ENCODE results near the gene PTRHD1.
"Not testable (repeated sequence)": the region's sequence is repeated elsewhere in the genome, so short reads cannot be mapped to it uniquely, and the experiment has no call there.

Gene PTRHD1, protein sequence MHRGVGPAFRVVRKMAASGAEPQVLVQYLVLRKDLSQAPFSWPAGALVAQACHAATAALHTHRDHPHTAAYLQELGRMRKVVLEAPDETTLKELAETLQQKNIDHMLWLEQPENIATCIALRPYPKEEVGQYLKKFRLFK

DNA sequence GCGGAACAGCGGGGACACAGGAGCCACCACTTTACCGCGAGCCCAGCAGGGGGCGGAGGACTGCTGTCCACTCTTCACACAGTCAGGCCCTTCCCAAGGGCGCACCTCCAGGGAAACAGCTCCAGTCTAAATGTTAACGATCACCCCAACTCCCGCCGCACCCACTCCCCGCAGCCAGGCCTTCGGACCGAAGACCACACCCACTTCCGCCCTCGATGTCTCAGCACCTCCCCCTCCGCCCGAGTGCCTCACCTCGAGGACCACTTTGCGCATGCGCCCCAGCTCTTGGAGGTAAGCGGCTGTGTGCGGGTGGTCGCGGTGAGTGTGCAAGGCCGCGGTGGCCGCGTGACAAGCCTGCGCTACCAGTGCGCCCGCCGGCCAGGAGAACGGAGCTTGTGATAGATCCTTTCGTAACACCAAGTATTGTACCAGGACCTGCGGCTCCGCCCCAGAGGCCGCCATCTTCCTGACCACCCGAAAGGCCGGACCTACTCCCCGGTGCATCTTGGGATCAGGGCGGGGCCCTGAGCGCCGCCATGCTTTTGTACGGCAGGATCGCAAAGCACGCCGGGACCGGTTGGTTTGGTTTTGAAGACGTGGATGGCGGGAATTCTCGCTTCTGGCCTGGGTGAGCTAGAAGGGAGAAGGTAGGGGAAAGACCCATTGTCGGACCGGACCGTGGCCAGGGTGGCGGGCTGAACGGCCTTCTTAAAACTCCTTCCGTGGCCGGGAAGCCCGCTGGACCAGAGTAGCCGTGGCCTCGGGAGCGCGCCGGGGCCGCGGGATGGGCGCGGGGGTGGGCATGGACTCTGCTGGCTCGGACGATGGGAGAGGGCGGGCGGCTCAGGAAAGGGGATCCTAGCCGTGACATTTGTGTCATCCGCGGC lies at the start of gene PTRHD1, which contains the start of gene CENPO:
Gene PTRHD1 (minus strand): TSS at position 518 of the 887 bp plus-strand sequence. CDS start 14 bp downstream, at position 504.
Gene CENPO (plus strand): TSS at position 552 of the 887 bp plus-strand sequence. CDS start 495 bp downstream, outside the sequence.
- DNase-seq (ENCODE audit: low read depth in 2 of 2) = peak; percentile 86 to 90

DNA sequence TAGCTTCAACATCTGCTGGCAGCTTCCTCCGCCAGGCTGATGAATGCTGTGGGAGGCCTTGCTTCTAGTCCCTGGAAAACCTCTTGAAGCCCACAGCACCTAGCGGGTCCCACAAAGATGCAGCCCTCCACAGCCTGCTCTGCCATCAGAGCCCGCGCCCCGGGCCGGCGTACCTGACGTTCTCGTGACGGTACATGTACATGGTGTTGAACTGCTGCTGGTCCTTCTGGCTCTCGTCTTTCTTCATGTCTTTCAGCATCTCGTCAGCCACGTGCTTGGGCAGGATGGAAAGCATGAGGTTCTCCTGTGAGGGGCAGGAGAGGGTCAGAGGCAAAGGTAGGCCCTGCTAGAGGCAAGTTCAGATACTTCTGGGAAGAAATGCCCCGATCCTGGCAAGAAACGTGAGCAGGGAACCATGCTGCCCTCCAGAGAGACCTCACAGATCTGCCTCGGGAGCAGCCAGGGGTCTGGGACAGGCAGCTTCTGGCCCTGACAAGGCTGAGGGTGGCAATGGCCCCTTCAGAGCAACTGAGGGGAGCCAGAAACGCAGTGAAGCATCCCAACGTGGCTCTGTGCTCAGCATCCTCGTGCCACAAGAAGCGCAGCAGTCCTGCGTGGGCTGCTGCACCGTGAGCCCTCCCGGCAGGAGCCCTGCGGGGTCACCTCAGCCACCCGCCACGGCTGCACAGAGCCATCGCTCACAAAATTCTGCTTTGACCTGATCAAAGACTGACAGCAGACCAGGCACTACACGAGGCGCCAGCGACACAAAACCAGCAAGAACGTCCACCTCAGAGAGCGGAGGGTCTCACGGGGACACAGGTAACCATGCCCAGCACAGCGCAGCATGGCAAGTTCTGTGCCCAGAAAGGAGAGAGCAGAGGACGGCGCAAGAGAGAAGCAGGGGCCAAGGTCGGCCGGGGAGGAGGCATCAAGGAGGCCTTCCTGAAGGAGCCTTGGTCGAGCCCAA lies 49.2 kb upstream of the PTRHD1 start:
- DNase-seq (ENCODE audit: low read depth in 2 of 2) = no peak

DNA sequence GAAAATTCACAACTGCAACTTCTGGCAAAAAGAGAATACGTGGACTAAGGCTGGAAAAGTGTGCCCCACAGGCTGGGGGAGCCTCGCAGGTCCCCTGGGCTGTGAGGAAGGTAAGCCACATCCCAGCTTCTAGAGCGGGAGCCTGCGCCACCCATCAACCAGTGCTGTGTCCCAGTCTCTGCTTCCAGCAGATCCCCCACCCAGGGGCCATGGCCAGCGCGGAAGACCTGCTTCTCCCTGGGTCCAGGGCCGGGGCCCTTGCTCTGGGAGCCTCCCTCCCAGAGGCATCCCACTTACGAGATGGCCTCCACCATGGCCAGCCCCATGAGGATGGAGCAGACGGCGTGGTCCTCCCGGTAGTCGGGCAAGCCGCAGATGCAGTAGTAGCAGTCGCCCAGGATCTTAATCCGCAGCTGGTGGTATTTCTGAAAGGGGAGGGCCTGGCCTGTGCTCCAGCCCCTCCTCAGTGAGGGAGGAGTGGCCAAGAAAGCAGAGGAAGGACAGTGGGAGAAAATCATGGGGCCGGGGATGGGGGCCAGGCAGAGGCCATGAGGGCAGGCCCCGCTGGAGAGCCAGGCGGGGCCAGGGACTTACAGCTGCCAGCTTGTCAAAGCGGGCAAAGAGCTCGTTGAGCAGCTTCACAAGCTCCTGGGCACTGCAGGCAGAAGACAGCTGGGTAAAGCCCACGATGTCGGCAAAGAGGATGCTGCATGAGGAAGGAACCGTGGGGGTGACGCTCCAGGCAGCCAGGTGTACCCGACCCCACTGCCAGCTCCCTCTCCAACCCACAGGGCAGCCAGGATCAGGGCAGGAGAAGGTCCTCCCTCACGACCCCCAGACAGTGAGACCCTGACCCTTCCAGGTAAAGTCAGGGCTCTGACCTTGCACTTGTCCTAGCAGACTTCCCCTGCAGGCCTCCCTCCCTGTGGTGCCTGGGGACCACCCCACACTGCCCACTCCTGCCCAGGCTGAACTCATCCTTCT lies 48.1 kb upstream of the PTRHD1 start:
- DNase-seq (ENCODE audit: low read depth in 2 of 2) = no peak

DNA sequence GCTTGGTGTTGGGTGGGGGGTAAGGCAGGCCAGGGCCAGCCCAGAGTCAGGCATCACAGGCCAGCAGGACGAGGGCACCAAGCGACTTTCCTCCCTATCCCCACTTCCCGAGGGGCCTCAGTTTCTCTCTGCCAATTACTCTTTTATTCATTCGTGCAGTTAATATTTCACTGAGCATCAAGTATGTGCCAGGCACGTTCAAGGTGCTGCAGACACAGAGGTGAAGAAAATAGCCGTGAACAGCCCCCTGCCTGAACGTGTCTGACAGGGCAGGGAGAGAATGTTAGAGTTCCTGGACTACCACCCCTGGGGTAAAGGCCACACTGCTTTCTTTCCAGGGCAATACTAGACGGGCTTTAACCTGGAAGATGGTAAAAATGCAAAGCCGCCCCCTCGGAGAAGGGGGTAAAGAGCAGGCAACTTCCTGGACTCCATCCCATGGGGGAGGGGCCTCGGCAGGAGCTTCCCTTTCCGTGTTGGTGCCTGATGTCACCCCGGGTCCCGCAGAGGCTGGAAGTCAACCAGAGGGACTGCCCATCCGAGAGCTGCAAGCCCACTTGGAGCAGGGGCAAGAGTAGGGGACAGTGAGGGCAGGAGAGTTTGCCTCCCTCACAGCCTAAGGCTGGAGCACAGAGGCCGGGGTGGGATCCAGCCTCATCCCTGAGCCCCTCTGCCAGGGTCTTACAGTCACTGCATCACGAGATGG lies 47.1 kb upstream of the PTRHD1 start:
- no peak for DNase-seq (ENCODE audit: low read depth in 2 of 2)

DNA sequence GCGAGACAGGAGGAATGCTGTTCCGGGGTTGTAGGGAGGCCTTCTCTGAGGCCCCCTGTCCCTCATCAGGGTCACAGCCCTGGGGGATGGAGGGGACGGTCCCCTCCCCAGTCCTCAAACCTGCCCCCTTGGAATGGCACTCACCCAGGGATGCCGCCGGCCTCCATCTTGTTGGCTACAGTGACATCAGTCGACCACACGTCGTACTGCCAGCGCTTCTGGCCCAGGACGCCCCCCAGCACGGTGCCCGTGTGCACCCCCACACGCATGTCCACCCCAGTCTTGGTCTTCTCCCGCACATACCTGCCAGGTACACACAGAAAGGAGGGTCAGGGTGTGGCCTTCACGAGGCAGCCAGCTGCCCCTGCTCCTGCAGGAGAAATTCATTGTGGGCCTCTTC lies 46.5 kb upstream of the PTRHD1 start:
- no peak for DNase-seq (ENCODE audit: low read depth in 2 of 2)

DNA sequence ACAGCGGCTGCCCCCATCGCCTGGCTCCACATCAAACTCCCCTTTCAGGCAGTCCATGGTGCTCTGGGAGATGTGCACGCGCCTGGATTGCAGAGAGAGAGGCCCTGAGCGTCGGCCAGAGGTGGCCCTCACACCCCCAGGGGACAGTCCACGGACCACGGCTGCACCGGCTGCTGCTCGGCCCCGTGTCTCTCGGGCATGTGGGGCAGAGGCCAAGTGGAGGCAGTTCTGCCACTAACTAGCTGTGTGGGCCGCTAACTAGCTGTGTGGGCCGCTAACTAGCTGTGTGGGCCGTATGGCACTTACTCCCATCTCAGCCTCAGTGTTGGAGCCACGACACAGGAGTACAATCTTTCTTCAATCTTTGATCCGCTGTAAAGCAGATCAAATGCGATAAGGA lies 45.4 kb upstream of the PTRHD1 start:
- no peak for DNase-seq (ENCODE audit: low read depth in 2 of 2)

DNA sequence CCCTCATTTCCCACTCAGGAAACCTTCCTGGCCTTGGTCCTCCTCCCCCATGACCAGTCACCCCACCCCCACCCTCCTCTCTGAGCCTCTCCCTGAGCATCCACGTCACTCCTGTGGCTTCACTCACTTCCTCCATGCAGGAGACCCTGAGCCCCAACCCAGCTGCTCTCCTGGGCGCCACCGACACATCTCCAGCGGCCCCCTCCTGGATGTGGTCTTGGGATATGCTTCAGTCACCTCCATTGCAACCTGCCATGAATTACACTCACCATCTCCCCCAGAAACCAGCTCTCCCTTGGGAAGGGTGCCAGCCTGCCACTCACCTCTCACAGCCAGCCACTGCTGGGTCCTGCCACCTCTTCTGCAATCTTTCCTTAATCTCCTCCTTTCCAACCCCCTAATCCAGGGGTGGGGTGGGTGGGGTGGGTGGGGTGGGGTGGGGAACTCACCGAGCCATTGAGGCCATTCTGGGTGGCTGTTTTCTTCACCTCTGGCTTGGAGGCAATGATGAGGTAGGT lies 44.9 kb upstream of the PTRHD1 start:
- no peak for DNase-seq (ENCODE audit: low read depth in 2 of 2)

DNA sequence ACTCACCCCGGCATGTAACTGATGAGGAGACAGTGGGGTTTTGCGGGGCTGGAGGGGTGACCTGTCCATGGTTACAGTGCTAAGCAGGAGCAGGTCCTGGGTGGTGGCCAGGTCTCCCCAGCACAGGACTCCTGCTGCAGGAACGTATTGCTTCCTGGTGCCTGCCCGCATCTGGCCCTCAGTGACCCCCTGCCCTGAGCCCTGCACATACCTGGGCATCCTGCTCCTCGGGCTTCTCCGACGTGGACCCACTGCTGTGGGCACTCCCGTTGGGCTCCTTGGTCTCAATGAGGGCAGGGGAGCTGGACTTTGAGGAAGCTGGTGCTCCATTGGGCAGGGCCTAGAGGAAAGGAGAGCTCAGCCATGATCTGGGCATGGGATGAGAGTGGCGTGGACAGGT lies 43.5 kb upstream of the PTRHD1 start:
- DNase-seq (ENCODE audit: low read depth in 2 of 2) = no peak

DNA sequence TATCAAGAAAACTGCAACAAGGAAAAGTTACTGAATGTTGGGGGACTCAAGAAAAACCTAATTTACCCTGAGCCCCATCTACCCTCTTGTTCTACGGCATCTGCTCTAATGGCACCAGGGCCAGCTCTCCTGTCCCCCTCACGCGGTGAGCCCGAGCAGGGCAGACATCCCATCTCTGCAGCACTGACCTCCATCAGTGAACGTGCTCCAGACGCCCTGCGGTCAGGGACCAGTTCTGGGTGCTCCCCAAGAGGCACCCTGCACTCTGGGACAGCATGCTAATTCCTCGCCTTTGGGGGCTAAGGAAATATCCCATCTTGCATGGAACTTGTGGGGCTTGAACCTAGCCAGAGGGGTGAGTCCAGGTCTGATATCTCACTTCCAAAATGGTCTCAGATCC lies 43.0 kb upstream of the PTRHD1 start:
- DNase-seq (ENCODE audit: low read depth in 2 of 2) = no peak

DNA sequence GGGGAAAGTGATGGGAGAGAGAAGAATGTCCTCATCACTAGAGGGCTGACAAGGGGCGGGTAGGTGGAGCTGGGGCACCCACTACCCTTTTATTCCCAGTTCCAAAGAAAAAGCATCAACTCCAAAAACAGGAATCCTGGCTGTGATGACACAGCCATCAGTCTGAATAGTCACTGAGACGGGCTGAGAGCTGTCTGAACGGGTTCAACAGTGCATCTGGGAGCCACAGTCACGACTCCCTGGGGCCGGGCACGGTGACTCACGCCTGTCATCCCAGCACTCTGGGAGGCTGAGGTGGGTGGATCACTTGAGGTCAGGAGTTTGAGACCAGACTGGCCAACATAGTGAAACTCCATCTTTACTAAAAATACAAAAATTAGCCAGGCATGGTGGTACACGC lies 42.2 kb upstream of the PTRHD1 start:
- DNase-seq (ENCODE audit: low read depth in 2 of 2) = not testable (repeated sequence)

DNA sequence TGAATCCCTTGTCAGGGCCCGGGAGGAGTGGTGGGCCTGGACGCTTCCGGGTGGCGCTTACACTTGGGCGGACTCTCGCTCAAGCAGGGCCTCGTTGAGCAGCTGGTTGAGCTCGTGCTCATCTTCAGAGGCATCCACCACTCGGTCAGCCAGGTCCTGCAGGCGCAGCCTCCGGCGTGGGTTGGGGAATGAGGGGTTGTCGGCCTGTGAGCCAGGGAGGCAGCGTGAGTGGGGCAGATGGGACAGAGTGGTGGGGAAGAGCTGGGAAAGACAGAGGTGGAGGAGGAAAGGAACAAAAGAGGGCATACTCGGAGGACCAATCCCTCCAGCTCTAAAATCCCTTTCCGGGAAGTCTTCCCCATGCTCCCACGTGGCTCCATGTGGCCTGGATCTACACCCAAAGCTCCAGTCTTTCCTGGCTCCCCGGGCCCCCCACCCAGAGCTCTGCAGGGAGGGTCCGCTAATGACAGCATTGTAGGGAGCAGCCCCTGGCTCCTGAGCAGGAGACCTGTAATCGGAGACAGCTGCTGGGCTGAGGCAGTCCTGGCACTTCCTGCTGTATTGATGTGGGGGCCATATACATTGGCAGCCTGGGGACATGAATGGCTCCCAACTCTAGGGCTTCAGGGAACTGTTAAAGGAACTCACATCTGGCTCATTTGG lies 41.7 kb upstream of the PTRHD1 start:
- DNase-seq (ENCODE audit: low read depth in 2 of 2) = no peak

DNA sequence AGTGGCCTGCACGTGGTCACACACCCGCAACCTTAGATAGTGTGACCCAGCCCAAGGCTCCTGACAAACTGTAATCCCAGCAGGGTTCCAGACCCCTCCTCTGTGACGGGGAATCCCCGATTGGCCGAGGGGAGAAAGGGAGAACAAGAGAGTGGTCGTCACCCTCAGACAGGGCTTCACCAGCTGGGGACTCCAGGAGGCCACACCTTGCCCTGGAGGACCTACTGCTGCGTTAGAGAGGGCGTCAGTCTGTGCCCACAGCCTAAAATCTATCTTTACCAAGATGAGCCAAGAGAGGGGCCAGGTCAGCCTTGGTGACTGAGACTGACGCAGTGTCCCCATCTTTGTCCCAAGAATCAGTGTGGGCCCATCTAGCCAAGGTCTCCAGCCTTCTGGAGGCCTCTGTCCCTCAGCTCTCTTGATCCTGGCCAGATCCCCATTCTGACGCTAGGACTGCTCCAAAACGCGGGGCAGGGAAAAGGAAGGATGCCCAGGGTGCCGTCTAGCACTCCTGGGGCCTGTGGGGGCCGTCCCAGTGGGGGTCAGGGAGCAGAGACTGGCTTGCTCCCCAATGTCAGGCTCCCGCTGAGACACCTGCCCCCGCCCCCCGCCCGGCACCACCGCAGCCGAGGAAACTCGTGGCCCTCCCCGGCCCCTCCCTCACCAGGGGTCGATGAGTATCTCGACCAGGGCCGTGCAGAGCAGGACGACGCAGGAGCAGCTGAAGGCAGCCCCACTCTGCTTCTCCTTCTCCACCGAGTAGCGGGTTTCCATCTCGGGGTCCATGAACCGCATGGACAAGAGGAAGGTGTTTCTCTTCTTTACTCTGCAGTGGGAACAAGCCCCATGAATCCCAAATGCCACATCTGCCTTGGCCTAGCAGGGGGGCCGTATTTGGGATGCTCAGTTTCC lies 40.9 kb upstream of the PTRHD1 start:
- DNase-seq (ENCODE audit: low read depth in 2 of 2) = no peak

DNA sequence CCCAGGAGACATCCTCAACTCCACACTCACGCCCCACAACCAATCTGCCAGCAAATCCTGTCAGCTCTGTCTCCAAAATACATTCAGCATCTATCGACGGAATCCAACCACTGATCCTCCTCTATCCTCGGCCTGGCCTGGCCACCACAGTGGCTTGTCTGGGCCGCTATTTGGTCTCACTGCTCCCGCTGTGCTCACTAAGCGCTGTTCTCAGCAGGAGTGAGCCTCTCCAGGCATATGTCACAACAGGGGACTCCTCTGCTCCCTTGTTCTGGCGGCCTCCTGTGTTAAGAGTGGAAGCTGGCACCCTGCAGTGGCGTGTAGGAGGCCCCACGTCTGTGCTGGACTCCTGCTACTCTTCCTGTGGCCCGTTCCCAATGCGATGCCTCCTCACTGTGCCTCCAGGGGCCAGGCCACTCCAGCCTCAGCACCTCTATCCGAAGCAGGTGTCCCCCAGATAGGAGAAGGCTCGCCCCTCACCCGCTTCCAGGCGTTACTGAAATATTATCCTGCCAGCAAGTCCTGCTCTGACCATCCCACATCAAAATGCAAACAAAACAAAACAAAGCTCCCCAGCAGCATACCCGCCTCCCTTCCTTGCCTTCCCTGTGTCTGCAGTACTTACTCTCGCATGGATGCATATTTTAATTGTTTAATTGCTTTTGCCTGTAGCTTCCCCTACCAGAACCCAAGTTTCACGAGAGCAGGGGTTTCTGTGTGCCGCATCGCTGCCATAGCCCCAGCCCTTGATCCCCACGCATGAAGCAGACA lies 39.9 kb upstream of the PTRHD1 start:
- no peak for DNase-seq (ENCODE audit: low read depth in 2 of 2)

DNA sequence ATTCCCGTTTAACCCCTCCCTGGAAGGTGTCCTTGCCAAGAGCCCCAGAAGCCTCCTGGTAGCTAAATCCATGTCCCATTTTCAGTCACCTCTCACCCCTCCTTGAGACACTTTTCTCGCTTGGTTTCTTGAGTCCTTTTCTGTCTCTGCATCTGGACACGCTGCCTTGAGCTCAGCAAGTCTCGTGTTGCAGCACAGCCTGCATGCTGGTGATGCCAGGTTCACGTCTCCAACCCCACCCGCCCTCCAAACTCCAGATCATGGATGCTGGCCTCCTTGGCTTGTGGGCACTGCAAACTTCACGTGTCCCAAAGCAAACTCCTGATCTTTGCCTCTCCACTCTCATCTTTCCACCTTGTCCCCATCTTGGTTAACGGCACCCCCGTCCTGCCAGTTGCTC lies 39.3 kb upstream of the PTRHD1 start:
- DNase-seq (ENCODE audit: low read depth in 2 of 2) = no peak

DNA sequence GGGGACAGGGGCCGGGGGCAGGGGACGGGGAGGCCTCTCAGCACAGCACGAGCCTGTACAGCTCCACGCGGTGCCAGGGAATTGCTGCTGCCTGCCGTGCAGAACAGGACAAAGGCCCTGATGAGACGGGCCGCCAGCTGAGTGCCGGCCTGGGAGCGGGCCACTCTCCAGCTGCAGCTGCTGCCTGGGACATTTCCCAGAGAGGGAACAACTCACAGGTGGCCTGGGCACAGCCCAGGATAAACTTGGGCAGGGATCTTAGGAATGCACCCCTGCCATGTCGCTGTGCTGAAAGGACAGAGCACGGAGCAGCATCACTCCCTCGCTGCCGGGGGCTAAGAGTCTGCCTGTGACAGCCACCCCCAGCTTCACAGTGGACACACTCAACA lies 38.9 kb upstream of the PTRHD1 start:
- no peak for DNase-seq (ENCODE audit: low read depth in 2 of 2)

DNA sequence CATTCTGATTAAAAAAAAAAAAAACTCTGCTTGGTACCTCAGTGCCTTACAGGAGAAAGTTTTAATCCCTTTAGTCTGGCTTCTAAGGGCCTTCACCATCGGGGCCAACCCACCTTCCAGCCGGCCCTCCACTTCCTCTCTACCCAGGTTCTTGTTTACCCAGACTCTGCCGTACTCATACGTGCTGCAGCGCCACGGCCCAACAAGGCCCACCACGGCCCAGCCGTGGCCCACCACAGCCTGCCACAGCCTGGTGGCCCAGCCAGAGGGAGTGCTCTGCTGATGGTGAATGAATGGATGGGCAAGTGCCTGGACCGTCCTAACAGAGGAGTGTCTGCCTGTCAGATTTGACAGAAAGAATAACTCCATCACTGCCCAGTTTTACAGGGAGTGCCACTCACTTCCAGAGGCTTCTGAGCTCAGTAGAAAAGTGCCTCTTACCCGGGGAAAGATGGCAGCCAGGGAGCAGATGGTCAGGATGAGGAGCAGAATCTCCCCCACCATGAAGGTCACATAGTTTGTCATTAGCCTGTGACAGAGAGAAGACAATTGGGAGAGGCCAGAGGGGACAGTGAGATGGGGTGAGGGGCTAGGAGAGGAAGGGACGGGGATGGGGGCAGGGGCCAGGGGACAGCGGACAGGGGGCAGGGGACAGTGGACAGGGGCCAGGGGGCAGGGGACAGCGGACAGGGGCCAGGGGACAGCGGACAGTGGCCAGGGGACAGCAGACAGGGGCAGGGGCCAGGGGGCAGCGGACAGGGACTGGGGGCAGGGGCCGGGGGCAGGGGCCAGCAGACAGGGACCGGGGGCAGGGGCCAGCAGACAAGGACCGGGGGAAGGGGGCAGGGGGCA lies 38.3 kb upstream of the PTRHD1 start:
- DNase-seq (ENCODE audit: low read depth in 2 of 2) = no peak

DNA sequence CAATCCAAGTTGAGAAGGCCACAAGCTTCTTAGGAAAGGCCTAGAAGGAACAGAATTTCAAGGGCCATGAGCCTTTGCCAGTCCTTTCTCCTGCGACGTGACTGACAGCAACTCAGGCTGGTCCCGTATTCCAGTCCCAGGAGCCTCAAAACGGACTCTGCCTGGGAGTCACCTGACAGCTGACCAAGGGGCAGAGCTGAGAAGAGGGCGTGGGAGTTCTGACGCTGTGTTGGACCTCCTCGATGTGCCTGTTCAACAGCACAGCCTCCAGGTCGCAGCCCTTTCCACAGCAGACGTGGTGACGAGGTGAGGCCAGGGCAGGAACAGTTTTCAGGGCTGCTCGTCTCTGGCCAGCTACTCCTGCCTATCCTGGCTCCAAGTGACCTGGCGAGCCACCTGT lies 37.6 kb upstream of the PTRHD1 start:
- no peak for DNase-seq (ENCODE audit: low read depth in 2 of 2)
